Ovary (tissue), 9 donors: Measurements from ENCODE around the gene CADPS. TPM values are rescaled to one million over a fixed set of nuclear protein-coding genes. Genes with fewer than 3 reads are reported as not detected.

Experiments
- DNase-seq, 5 donors: peaks; one replicate each; pipeline ENCODE4 v3.0.0-alpha.2; 2019 to 2020
- H3K27ac ChIP-seq, 2 donors: fragments of 200-600 bp; one replicate each; pipeline versions ENCODE4 v1.5.1 to v1.8.0; 2019 to 2022
- H3K27me3 ChIP-seq: fragments of 200-600 bp; one replicate; pipeline ENCODE4 v1.8.0; 2022
- H3K36me3 ChIP-seq: fragments of 200-600 bp; sonication (generic); one replicate; pipeline ENCODE4 v1.5.1; 2019
- H3K4me1 ChIP-seq: one replicate; pipeline ENCODE4 v1.8.1; 2013; ENCODE audit warnings: mild to moderate bottlenecking, moderate library complexity; ENCODE audit not compliant: insufficient read depth
- H3K4me3 ChIP-seq: fragments of 200-600 bp; sonication (generic); one replicate; pipeline ENCODE4 v1.5.1; 2017
- H3K9me3 ChIP-seq, 2 donors: fragments of 200-600 bp in 1 of 2; sonication (generic) in 1 of 2; one replicate each; pipeline versions ENCODE4 v1.5.1 to v1.8.1; 2013 to 2019; ENCODE audit warnings: mild to moderate bottlenecking in 1 of 2, moderate library complexity in 1 of 2
- CTCF ChIP-seq, 3 donors: fragments of 450-650 bp in 2 of 3; fragments of 200-600 bp in 1 of 3; IDR thresholded peaks; one replicate each; pipeline versions ENCODE4 v1.5.1 to v1.8.0; 2016 to 2022; ENCODE audit warnings: antibody characterized with exemption in 3 of 3, mild to moderate bottlenecking in 1 of 3
- EP300 ChIP-seq: sonication (generic); formaldehyde crosslinking; IDR thresholded peaks from one replicate; pipeline ENCODE4 v1.6.1; 2017; ENCODE audit warnings: antibody characterized with exemption
- POLR2A ChIP-seq: fragments of 450-650 bp; IDR thresholded peaks from one replicate; pipeline ENCODE4 v1.6.1; 2017; ENCODE audit warnings: antibody characterized with exemption, mild to moderate bottlenecking, moderate library complexity
- WGBS, 3 donors: extraction: QIAGEN DNeasy Blood & Tissue Kit in 1 of 3; methylation state at CpG; one replicate each; pipeline versions ENCODE4 v1.1.5 to v1.1.7; 2013 to 2017; 5-methylcytosine and 5-hydroxymethylcytosine counted together
- intact Hi-C, 4 donors: fragments of 100-400 bp; cut with DNase I; formaldehyde crosslinking; loops; one replicate each; pipeline versions ENCODE4 v1.11.0 to v1.15.1; 2022 to 2023
- polyA plus RNA-seq, 2 donors: library from polyadenylated mRNA; stranded (reverse); fragments of 200-250 nt in 1 of 2; fragments of 350-450 nt in 1 of 2; fragmentation: Illumina TruSeq in 1 of 2; extraction: RNeasy Lipid Tissue Mini Kit (QIAGEN cat#74804) in 1 of 2; gene quantifications; one replicate each; pipeline ENCODE4 v1.2.3, GENCODE V29; 2013 to 2014
- total RNA-seq, 7 donors: library from RNA; depleted of rRNA in 2 of 7; stranded (reverse); fragments of >200 nt in 2 of 7; fragmentation: NEBNext Ultra II Directional in 3 of 7; extraction: Animal tissue kit (Norgen Biotek cat#: 25700) in 3 of 7; gene quantifications; one replicate each; pipeline versions ENCODE4 v1.1.0 to v1.2.4, GENCODE V29; 2016 to 2023
- donor health status: DM: no; HTN: no; CAD: no; lungs with moderate emphysema.
- donor health status: DM: no; HTN: no; CAD: no.
- donor health status: Bipolar disorder and iron deficiency.
- donor health status: DM: yes; HTN: yes; CAD: no.
- donor health status: DM: no; HTN: no; CAD: no.
- donor health status: DM: yes; HTN: yes; CAD: no.

Gene CADPS
- total and polyA plus RNA-seq, 9 donors: 0.90 to 6.8 (median 2.8) TPM

DNA sequence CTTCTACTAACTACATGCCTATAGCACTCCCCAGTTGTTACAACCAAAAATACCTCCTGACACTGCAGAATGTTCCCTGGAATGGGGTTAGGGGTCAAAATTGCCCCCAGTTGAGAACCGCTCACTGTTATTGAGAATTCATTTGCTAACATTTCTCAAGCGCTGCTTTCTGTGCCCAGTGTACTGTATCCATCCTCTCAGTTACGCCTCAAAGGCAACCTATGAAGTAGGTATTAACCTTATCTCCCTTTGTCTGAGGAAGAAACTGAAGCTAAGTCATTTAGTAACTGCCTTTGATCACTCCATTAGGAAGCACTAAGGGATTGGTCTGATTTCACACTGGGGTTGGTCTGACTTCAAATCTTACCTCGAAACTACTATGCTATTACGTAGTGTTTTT lies 70.1 kb downstream of the CADPS start:
- H3K4me1 ChIP-seq: no peaks in the 10 kb centered on the region
- intact Hi-C loops: no loop called here
- no peak overlapping the region for H3K4me3 ChIP-seq
- no peak for DNase-seq
- no peak overlapping the region for H3K27ac ChIP-seq
- no peaks in the 10 kb centered on the region for H3K36me3 ChIP-seq
- H3K9me3 ChIP-seq: no peaks in the 10 kb centered on the region
- no peak for TF ChIP-seq EP300
- TF ChIP-seq POLR2A: no peak
- TF ChIP-seq CTCF (IDR thresholded peaks at IDR 0.05): no peak
- 86 to 89% (median 87%) methylated on average over 5 of the region's 5 CpGs for WGBS, 3 donors
- H3K27me3 ChIP-seq: no peaks in the 10 kb centered on the region

DNA sequence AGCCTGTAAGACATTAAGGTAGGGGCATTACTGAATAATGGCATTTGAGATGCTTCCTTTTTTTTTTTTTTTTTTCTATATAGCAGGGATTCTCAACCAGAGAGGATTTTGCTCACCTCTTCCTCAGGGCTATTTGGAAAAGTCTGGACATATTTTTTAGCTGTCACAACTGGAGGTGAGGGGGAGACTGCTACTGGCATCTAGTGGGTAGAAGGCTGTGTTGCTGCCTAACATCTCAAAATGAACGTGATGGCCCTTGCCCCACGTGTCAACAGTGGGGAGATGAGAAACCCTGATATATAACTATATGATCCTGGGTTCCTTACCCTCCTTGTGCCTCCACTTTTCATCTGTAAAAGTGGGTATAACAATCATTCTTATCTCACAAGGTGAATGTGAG lies 71.9 kb downstream of the CADPS start:
- TF ChIP-seq EP300 (no peak), POLR2A (no peak), CTCF (IDR thresholded peaks at IDR 0.05) (no peak)
- Histone ChIP-seq H3K27ac (no peak overlapping the region), H3K4me1 (no peaks in the 10 kb centered on the region), H3K9me3 (no peaks in the 10 kb centered on the region), H3K27me3 (no peaks in the 10 kb centered on the region), H3K36me3 (no peaks in the 10 kb centered on the region), H3K4me3 (no peak overlapping the region)
- DNase-seq: no peak
- 34 to 59% (median 55%) methylated on average over 2 of the region's 2 CpGs for WGBS, 3 donors
- intact Hi-C loops: no loop called here

- TF ChIP-seq CTCF (IDR thresholded peaks at IDR 0.05) (no peak), EP300 (no peak), POLR2A (no peak)
- WGBS, 3 donors: 42 to 48% (median 48%) methylated on average over 3 of the region's 3 CpGs
- Histone ChIP-seq H3K36me3 (no peaks in the 10 kb centered on the region), H3K27ac (no peak overlapping the region), H3K4me1 (no peaks in the 10 kb centered on the region), H3K9me3 (no peaks in the 10 kb centered on the region), H3K4me3 (no peak overlapping the region), H3K27me3 (no peaks in the 10 kb centered on the region)
- no peak for DNase-seq
- intact Hi-C loops: no loop called here
These were observed 77.2 kb downstream of the CADPS start for GRCh38 chr3:62798000-62798399.

DNA sequence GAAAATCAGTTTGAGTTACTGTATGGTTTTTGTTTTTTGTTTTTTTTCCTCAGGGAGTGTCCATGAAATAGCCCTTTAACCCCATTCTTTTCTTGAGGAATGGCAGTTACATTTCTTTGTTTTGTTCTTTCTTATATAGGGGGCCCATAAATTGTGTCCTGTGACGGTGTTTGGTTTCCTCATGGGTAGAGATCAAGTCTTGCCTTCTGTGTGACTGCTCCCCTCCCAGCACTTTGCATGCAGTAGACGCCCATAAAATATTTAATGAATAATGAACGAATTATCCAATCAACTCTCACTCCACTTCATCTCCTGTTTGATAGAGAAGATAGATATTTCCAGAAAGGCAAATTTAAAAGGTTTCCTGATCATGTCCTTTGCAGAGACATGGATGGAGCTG lies 78.1 kb downstream of the CADPS start:
- Histone ChIP-seq H3K27ac (no peak overlapping the region), H3K9me3 (no peaks in the 10 kb centered on the region), H3K36me3 (no peaks in the 10 kb centered on the region), H3K4me3 (no peak overlapping the region), H3K4me1 (no peaks in the 10 kb centered on the region), H3K27me3 (no peaks in the 10 kb centered on the region)
- intact Hi-C loops: no loop called here
- no peak for DNase-seq
- TF ChIP-seq CTCF (IDR thresholded peaks at IDR 0.05) (no peak), POLR2A (no peak), EP300 (no peak)
- 50 to 78% (median 59%) methylated on average over 3 of the region's 3 CpGs for WGBS, 3 donors
